ENCODE measurements around the gene CRABP1. TPM values are rescaled to one million over a fixed set of nuclear protein-coding genes. Genes with fewer than 3 reads are reported as not detected.
A peak's percentile ranks its signal among the peaks of the same experiment; 100 is the strongest.

The CRABP1 gene
- total RNA-seq, 1 donor: not detected

- no peak for TF ChIP-seq CTCF (IDR thresholded peaks at IDR 0.05; ENCODE audit: insufficient read depth, low read length)
- no peak overlapping the region for H3K4me3 ChIP-seq (ENCODE audit: low read depth, low read length)
- DNase-seq (ENCODE audit: low read depth): no peak
Observed at GRCh38 chr15:78301828-78302227, 38.3 kb upstream of the CRABP1 start.

DNA sequence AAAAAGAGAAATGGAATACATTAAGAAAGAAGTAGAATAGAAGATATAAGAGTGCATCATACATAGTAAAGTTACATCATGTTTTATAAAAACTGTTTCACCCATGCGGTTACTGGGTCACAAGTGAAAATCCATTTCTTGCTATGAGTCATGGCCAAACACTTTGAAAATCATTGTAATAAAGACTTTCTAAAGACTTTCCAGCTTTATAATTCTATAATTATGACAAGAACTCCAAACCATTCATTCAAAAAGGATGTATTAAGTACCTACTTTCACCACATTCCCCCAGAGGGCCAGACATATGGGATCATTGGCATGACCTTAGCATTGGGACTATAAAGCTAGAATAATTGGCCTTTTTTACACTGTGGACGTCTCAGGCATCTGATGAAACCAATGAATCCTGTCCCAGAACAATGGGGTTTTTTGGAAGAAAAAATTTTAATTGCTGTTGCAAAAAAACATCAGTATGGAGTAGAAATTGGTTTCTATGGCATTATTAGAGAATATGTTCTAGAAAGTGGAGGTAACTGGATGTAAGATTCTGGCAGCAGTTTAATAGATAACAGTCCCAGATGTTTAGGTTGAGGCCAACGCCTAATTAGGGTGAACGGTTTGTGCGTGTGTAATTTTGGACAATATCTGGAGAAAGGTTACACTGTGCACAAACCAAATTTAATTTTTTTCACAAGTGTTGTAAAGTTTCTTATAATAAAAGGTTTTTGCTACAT, 37.4 kb upstream of the CRABP1 start:
- DNase-seq (ENCODE audit: low read depth): peak; percentile 88
- H3K4me3 ChIP-seq (ENCODE audit: low read depth, low read length): no peak overlapping the region
- no peak for TF ChIP-seq CTCF (IDR thresholded peaks at IDR 0.05; ENCODE audit: insufficient read depth, low read length)

GRCh38 chr15:78304216-78305066, 35.7 kb upstream of the CRABP1 start:
- TF ChIP-seq CTCF (IDR thresholded peaks at IDR 0.05; ENCODE audit: insufficient read depth, low read length): no peak
- H3K4me3 ChIP-seq (ENCODE audit: low read depth, low read length): no peak overlapping the region
- no peak for DNase-seq (ENCODE audit: low read depth)

- TF ChIP-seq CTCF (IDR thresholded peaks at IDR 0.05; ENCODE audit: insufficient read depth, low read length): no peak
- DNase-seq (ENCODE audit: low read depth): peak; percentile 82
- H3K4me3 ChIP-seq (ENCODE audit: low read depth, low read length): no peak overlapping the region
Observed at GRCh38 chr15:78306176-78306774, 33.9 kb upstream of the CRABP1 start.

DNA sequence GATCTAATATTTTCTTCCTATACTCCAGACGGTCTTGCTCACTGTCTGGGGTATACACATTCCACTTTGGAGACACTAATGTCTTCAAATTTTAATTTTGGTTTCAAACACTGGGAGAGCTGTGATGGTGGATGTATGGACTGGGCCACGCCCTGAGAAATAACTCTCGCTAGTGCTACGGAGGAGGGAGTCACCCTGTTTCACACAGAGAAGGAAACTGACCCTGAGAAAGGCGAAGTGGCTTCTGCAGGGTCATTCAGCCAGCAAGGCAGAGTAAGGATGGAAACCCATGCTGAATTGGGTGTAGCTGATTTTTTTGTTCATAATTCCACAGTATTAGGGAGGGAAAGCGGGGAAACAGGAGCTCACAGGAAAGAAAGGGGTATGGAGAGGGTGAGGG, 32.2 kb upstream of the CRABP1 start:
- TF ChIP-seq CTCF (IDR thresholded peaks at IDR 0.05; ENCODE audit: insufficient read depth, low read length): no peak
- no peak for DNase-seq (ENCODE audit: low read depth)
- no peak overlapping the region for H3K4me3 ChIP-seq (ENCODE audit: low read depth, low read length)

DNA sequence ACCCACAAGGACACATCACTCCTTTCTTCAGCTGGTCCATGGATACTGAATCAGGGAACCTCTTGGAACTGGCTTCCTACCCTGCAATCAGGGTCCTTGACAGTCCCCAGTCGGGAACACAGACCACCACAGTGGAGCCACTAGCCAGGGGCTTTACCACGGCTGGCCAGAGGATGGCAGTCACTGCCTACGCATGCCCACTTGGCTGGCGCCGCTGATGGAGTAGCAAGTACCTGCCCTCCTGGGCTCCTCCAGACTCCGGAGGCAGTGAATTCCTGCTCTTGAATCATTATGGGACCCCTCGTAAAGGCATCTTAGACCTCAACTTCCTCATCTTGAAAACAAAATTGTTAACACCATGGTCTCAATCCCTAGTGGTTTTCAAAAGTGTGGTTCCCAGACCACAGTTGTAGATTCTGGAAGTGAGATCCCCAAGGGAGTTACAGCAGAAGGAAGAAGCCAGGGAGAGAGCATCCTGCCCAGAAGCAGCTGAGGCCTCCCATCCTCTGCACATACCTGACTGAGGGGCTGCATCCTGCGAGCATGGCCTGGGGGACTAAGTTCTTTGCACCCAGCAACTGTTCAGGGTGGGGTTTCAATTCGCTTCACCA, 31.6 kb upstream of the CRABP1 start:
- TF ChIP-seq CTCF (IDR thresholded peaks at IDR 0.05; ENCODE audit: insufficient read depth, low read length): peak; percentile 96
- DNase-seq (ENCODE audit: low read depth): peak; percentile 70
- H3K4me3 ChIP-seq (ENCODE audit: low read depth, low read length): no peak overlapping the region
